Neuronal stem cell (in vitro differentiated cells): ENCODE results near the gene PPP2R1B.

Experiments used
- DNase-seq: peaks from one replicate; pipeline ENCODE4 v3.0.0-alpha.2; 2013; ENCODE audit warnings: low spot score
- H2AFZ ChIP-seq: one replicate; pipeline ENCODE4 v1.6.1; 2013; ENCODE audit warnings: mild to moderate bottlenecking, low read length, inconsistent platforms
- H2AK5ac ChIP-seq: 2 replicates; pipeline ENCODE4 v1.6.1; 2013; ENCODE audit warnings: low read depth, mild to moderate bottlenecking, inconsistent platforms, low read length, moderate library complexity, mixed read lengths
- H2BK120ac ChIP-seq: 2 replicates; pipeline ENCODE4 v1.6.1; 2013; ENCODE audit warnings: low read depth, mild to moderate bottlenecking, inconsistent platforms, low read length, moderate library complexity, mixed read lengths
- H2BK12ac ChIP-seq: one replicate; pipeline ENCODE4 v1.6.1; 2013; ENCODE audit warnings: low read length, inconsistent platforms
- H2BK15ac ChIP-seq: 2 replicates; pipeline ENCODE4 v1.6.1; 2013; ENCODE audit warnings: mild to moderate bottlenecking, low read length, inconsistent platforms, mixed read lengths
- H2BK5ac ChIP-seq: one replicate; pipeline ENCODE4 v1.6.1; 2013; ENCODE audit warnings: inconsistent platforms, mild to moderate bottlenecking, low read length, moderate library complexity
- H3K14ac ChIP-seq: one replicate; pipeline ENCODE4 v1.6.1; 2013; ENCODE audit warnings: low read length, inconsistent platforms
- H3K18ac ChIP-seq: 2 replicates; pipeline ENCODE4 v1.6.1; 2013; ENCODE audit warnings: low read length, inconsistent platforms
- H3K23ac ChIP-seq: 2 replicates; pipeline ENCODE4 v1.6.1; 2013; ENCODE audit warnings: low read depth, mild to moderate bottlenecking, mixed read lengths, low read length, inconsistent platforms; ENCODE audit not compliant: poor library complexity
- H3K27ac ChIP-seq: replicated peaks from 3 replicates; pipeline ENCODE4 v1.5.1; 2013; ENCODE audit warnings: low read length, inconsistent platforms
- H3K27me3 ChIP-seq, 3 experiments: 2 replicates each; pipeline ENCODE4 v1.6.1; 2013; ENCODE audit warnings: low read length in 3 of 3, mild to moderate bottlenecking in 2 of 3, inconsistent platforms in 1 of 3, low read depth in 1 of 3, mixed read lengths in 1 of 3, moderate library complexity in 1 of 3; ENCODE audit not compliant: control insufficient read depth in 3 of 3, insufficient read depth in 3 of 3
- H3K36me3 ChIP-seq, 2 donors: replicated peaks in 1 of 2; 2 replicates each; pipeline ENCODE4 v1.6.1; 2013; ENCODE audit warnings: low read length in 2 of 2; ENCODE audit not compliant: control insufficient read depth in 2 of 2, insufficient read depth in 2 of 2
- H3K4ac ChIP-seq: 2 replicates; pipeline ENCODE4 v1.6.1; 2013; ENCODE audit warnings: inconsistent platforms, mild to moderate bottlenecking, low read length, moderate library complexity
- H3K4me1 ChIP-seq, 2 donors: 1 replicate in 1 of 2; 2 replicates in 1 of 2; pipeline ENCODE4 v1.6.1; 2013; ENCODE audit warnings: low read length in 2 of 2, low read depth in 1 of 2; ENCODE audit not compliant: control insufficient read depth in 2 of 2, insufficient read depth in 1 of 2
- H3K4me2 ChIP-seq: one replicate; pipeline ENCODE4 v1.6.1; 2013; ENCODE audit warnings: mild to moderate bottlenecking, low read length, inconsistent platforms; ENCODE audit not compliant: insufficient read depth, poor library complexity, severe bottlenecking
- H3K4me3 ChIP-seq, 2 donors: 2 replicates each; pipeline ENCODE4 v1.5.1; 2013; ENCODE audit warnings: low read length in 2 of 2, mild to moderate bottlenecking in 2 of 2, inconsistent platforms in 1 of 2, moderate library complexity in 1 of 2
- H3K79me1 ChIP-seq: one replicate; pipeline ENCODE4 v1.6.1; 2013; ENCODE audit warnings: low read depth, mild to moderate bottlenecking, inconsistent platforms, low read length, moderate library complexity
- H3K9ac ChIP-seq: one replicate; pipeline ENCODE4 v1.6.1; 2013; ENCODE audit warnings: mild to moderate bottlenecking, low read depth, low read length, inconsistent platforms; ENCODE audit not compliant: poor library complexity
- H3K9me3 ChIP-seq, 2 donors: replicated peaks in 1 of 2; 2 replicates each; pipeline versions ENCODE3 to v1.6.1; 2013; ENCODE audit warnings: low read length in 2 of 2, mild to moderate bottlenecking in 2 of 2, inconsistent platforms in 1 of 2, low read depth in 1 of 2, mixed read lengths in 1 of 2, moderate library complexity in 1 of 2; ENCODE audit not compliant: control insufficient read depth in 2 of 2, insufficient read depth in 1 of 2
- H4K8ac ChIP-seq: one replicate; pipeline ENCODE4 v1.6.1; 2013; ENCODE audit warnings: low read depth, mild to moderate bottlenecking, inconsistent platforms, low read length, moderate library complexity
- H4K91ac ChIP-seq: one replicate; pipeline ENCODE4 v1.6.1; 2013; ENCODE audit warnings: low read length, low read depth, mild to moderate bottlenecking, inconsistent platforms; ENCODE audit not compliant: poor library complexity
- WGBS, 2 donors: extraction: QIAGEN DNeasy Blood & Tissue Kit; methylation state at CpG; one replicate each; pipeline ENCODE4 v1.1.7; 2013; ENCODE audit warnings: missing lambda C conversion rate in 2 of 2, mixed read lengths in 1 of 2; ENCODE audit not compliant: insufficient read length in 2 of 2, insufficient replicate concordance in 1 of 2; ENCODE audit errors: extremely low coverage in 2 of 2; 5-methylcytosine and 5-hydroxymethylcytosine counted together

PPP2R1B gene

DNA sequence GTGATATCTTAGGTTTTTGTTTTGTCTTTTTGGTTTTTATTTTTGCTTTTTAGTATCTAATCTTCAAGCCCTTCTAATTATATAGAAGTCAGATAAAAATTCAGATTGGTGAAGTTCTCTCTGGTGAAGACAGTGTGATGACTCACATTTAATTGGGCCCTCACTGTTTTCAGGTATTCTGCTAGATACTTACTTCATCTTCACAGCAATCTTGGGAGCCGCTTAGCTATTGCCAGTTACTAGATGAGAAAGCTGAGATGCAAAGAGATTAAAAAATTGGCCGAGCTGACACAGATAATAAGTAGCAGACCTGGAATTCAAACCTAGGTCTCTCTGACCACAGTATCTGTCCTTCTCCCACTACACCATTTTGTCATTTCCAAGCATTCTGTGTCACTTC, 75.0 kb downstream of the PPP2R1B start:
- no peaks in the 10 kb centered on the region for H3K79me1 ChIP-seq
- H4K8ac ChIP-seq, result no peak overlapping the region
- H3K4me2 ChIP-seq, result no peak overlapping the region
- H2BK15ac ChIP-seq, result no peak overlapping the region
- H2BK120ac ChIP-seq, result no peak overlapping the region
- H3K9ac ChIP-seq, result no peak overlapping the region
- no peak overlapping the region for H3K14ac ChIP-seq
- H3K27ac ChIP-seq, result no peak overlapping the region
- no peak overlapping the region for H3K23ac ChIP-seq
- H2BK12ac ChIP-seq, result no peak overlapping the region
- WGBS, 2 donors, result no CpG with 5 or more reads among the region's 2 CpGs
- no peak overlapping the region for H4K91ac ChIP-seq
- no peaks in the 10 kb centered on the region for H3K27me3 ChIP-seq
- no peak for DNase-seq
- no peak overlapping the region for H2BK5ac ChIP-seq
- H2AK5ac ChIP-seq, result no peak overlapping the region
- H3K4ac ChIP-seq, result no peak overlapping the region
- H3K9me3 ChIP-seq, result no peaks in the 10 kb centered on the region
- peaks cover 2 to 23% of the 10 kb centered on the region in 2 donors for H3K36me3 ChIP-seq
- H3K4me3 ChIP-seq, result no peak overlapping the region
- no peak overlapping the region for H3K18ac ChIP-seq
- H2AFZ ChIP-seq, result no peak overlapping the region
- H3K4me1 ChIP-seq, result peaks cover 3 to 19% of the 10 kb centered on the region in 2 donors

- H2AK5ac ChIP-seq, result no peak overlapping the region
- no peak for DNase-seq
Observed at GRCh38 chr11:111688013-111688412, 78.2 kb downstream of the PPP2R1B start.

GRCh38 chr11:111684251-111684650, 81.9 kb downstream of the PPP2R1B start:
- no peak overlapping the region for H3K23ac ChIP-seq
- H3K27ac ChIP-seq, result no peak overlapping the region
- no peak overlapping the region for H3K4me3 ChIP-seq
- H3K14ac ChIP-seq, result no peak overlapping the region
- no peak overlapping the region for H3K18ac ChIP-seq
- no peak overlapping the region for H4K91ac ChIP-seq
- H2AK5ac ChIP-seq, result no peak overlapping the region
- H3K4ac ChIP-seq, result no peak overlapping the region
- no peak overlapping the region for H3K4me2 ChIP-seq
- H2BK5ac ChIP-seq, result no peak overlapping the region
- H3K9ac ChIP-seq, result no peak overlapping the region
- H2BK12ac ChIP-seq, result no peak overlapping the region
- H2BK120ac ChIP-seq, result no peak overlapping the region
- no peaks in the 10 kb centered on the region for H3K27me3 ChIP-seq
- H3K36me3 ChIP-seq, result peaks cover 2 to 21% of the 10 kb centered on the region in 2 donors
- no peak for DNase-seq
- no peaks in the 10 kb centered on the region for H3K79me1 ChIP-seq
- H2BK15ac ChIP-seq, result no peak overlapping the region
- no peak overlapping the region for H2AFZ ChIP-seq
- H4K8ac ChIP-seq, result no peak overlapping the region
- no peaks in the 10 kb centered on the region for H3K4me1 ChIP-seq
- no CpG with 5 or more reads among the region's 2 CpGs for WGBS, 2 donors
- no peaks in the 10 kb centered on the region for H3K9me3 ChIP-seq

More at GRCh38 chr11:111688013-111688412, 78.2 kb downstream of the PPP2R1B start:
- H3K14ac ChIP-seq, result no peak overlapping the region
- H3K4me1 ChIP-seq, result no peaks in the 10 kb centered on the region
- H2BK120ac ChIP-seq, result no peak overlapping the region
- WGBS, 2 donors, result no CpG with 5 or more reads among the region's 7 CpGs
- H2BK12ac ChIP-seq, result no peak overlapping the region
- H3K4me2 ChIP-seq, result no peak overlapping the region
- no peak overlapping the region for H4K8ac ChIP-seq
- no peaks in the 10 kb centered on the region for H3K27me3 ChIP-seq
- H3K4me3 ChIP-seq, result no peak overlapping the region
- no peaks in the 10 kb centered on the region for H3K79me1 ChIP-seq
- H3K9me3 ChIP-seq, result no peaks in the 10 kb centered on the region
- H4K91ac ChIP-seq, result no peak overlapping the region
- H2AFZ ChIP-seq, result no peak overlapping the region
- H3K9ac ChIP-seq, result no peak overlapping the region
- no peak overlapping the region for H3K18ac ChIP-seq
- H3K23ac ChIP-seq, result no peak overlapping the region
- H3K27ac ChIP-seq, result no peak overlapping the region
- no peak overlapping the region for H3K4ac ChIP-seq
- no peak overlapping the region for H2BK5ac ChIP-seq
- H2BK15ac ChIP-seq, result no peak overlapping the region
- peaks cover 2 to 29% of the 10 kb centered on the region in 2 donors for H3K36me3 ChIP-seq

- Histone ChIP-seq H3K9me3 (no peaks in the 10 kb centered on the region), H3K4me3 (no peak overlapping the region), H2AFZ (no peak overlapping the region), H4K8ac (no peak overlapping the region), H3K4me2 (no peak overlapping the region), H2BK5ac (no peak overlapping the region), H4K91ac (no peak overlapping the region), H3K23ac (no peak overlapping the region), H2BK15ac (no peak overlapping the region), H3K36me3 (peaks cover 2 to 16% of the 10 kb centered on the region in 2 donors), H2BK120ac (no peak overlapping the region), H2AK5ac (no peak overlapping the region), H3K4ac (no peak overlapping the region), H3K4me1 (no peaks in the 10 kb centered on the region), H3K27ac (no peak overlapping the region), H3K27me3 (no peaks in the 10 kb centered on the region), H3K18ac (no peak overlapping the region), H3K14ac (no peak overlapping the region), H3K9ac (no peak overlapping the region), H2BK12ac (no peak overlapping the region), H3K79me1 (no peaks in the 10 kb centered on the region)
- DNase-seq, result no peak
- WGBS, 2 donors, result no CpG with 5 or more reads among the region's 3 CpGs
Observed at GRCh38 chr11:111683806-111684205, 82.4 kb downstream of the PPP2R1B start.
